SIG-M5 (cell line): ENCODE measurements around the gene UBASH3B.
"Not testable (repeated sequence)": the region's sequence is repeated elsewhere in the genome, so short reads cannot be mapped to it uniquely, and the experiment has no call there.

Experiments
- DNase-seq: peaks from one replicate; lab custom pipeline; 2025; lab: John Stamatoyannopoulos, UW

The UBASH3B gene

GRCh38 chr11:122812638-122813037, 157.1 kb downstream of the UBASH3B start:
- DNase-seq = no peak

- DNase-seq = no peak
These were observed 157.8 kb downstream of the UBASH3B start for GRCh38 chr11:122813176-122813893.

GRCh38 chr11:122813894-122814270, 158.4 kb downstream of the UBASH3B start:
- no peak for DNase-seq

GRCh38 chr11:122814401-122814800, 158.9 kb downstream of the UBASH3B start:
- no peak for DNase-seq

GRCh38 chr11:122815900-122816299, 160.4 kb downstream of the UBASH3B start:
- no peak for DNase-seq

- no peak for DNase-seq
These were observed 161.4 kb downstream of the UBASH3B start for GRCh38 chr11:122816761-122817520.

- no peak for DNase-seq
These were observed 164.6 kb downstream of the UBASH3B start for GRCh38 chr11:122820158-122820557.

- DNase-seq = no peak
These were observed 165.6 kb downstream of the UBASH3B start for GRCh38 chr11:122821169-122821568.

GRCh38 chr11:122822241-122822640, 166.7 kb downstream of the UBASH3B start:
- no peak for DNase-seq

- DNase-seq = no peak
These were observed 168.0 kb downstream of the UBASH3B start for GRCh38 chr11:122823564-122823963.

GRCh38 chr11:122829371-122829770, 173.8 kb downstream of the UBASH3B start:
- not testable (repeated sequence) for DNase-seq

- DNase-seq = not testable (repeated sequence)
These were observed 176.8 kb downstream of the UBASH3B start for GRCh38 chr11:122832297-122832696.

GRCh38 chr11:122832721-122833470, 177.4 kb downstream of the UBASH3B start:
- DNase-seq = no peak

- DNase-seq = no peak
These were observed 178.4 kb downstream of the UBASH3B start for GRCh38 chr11:122833846-122834464.

GRCh38 chr11:122836916-122837315, 181.4 kb downstream of the UBASH3B start:
- no peak for DNase-seq

- DNase-seq = no peak
These were observed 182.2 kb downstream of the UBASH3B start for GRCh38 chr11:122837528-122838346.

- no peak for DNase-seq
These were observed 188.0 kb downstream of the UBASH3B start for GRCh38 chr11:122843281-122844141.

- no peak for DNase-seq
These were observed 191.9 kb downstream of the UBASH3B start for GRCh38 chr11:122847466-122847865.

GRCh38 chr11:122848186-122848585, 192.7 kb downstream of the UBASH3B start:
- no peak for DNase-seq

GRCh38 chr11:122850076-122850631, 194.6 kb downstream of the UBASH3B start:
- DNase-seq = no peak
